GM12892 (cell line): ENCODE data around the gene OR52E8.

ENCODE experiments used
- POLR2A ChIP-seq: IDR thresholded peaks from 2 replicates; pipeline ENCODE4 v1.6.1; 2011; ENCODE audit warnings: low read depth, low read length, control low read depth
- TAF1 ChIP-seq: IDR thresholded peaks from 2 replicates; pipeline ENCODE4 v1.6.1; 2011; ENCODE audit warnings: low read depth, mild to moderate bottlenecking, control low read depth, low read length, borderline replicate concordance

DNA sequence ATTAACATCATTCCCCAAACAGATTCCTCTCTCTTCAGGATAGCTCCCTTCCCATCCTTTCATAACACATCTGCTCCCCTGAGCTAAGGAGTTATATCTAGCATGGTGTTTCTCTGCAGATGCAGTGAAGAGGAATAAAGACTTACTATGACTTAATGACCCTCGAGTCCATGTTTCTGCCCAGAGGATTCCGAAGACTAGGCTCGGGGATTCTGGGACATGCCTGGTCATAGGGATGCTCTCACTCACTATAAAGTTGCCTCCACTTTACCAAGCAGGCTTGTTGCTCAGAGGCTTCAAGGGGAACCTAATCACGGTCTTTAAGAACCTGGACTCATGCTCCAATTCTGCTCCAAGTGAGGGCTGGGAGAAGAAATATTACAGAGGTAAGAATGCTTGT is 22.8 kb upstream of the OR52E8 start, which contains the start of gene OR52E4:
- TF ChIP-seq POLR2A (no peak), TAF1 (no peak)
